HEK293 (cell line): ENCODE results near the gene MTHFD1L.

ENCODE experiments used
- CTCF ChIA-PET: fragments of 350-600 bp; formaldehyde crosslinking; extraction: SDS; loops from one replicate; lab custom pipeline; 2021; ENCODE audit warnings: antibody characterized with exemption; lab: Yijun Ruan, JAX
- POLR2A ChIA-PET: fragments of 300-600 bp; formaldehyde crosslinking; extraction: SDS; loops from one replicate; lab custom pipeline; 2020; ENCODE audit warnings: antibody characterized with exemption, inconsistent platforms; lab: Yijun Ruan, JAX
- H3K27ac ChIP-seq: fragments of 200-500 bp; sonication (Bioruptor generic); 2 replicates; pipeline ENCODE4 v1.5.1; 2014; ENCODE audit warnings: low read depth, low read length, control low read depth, inconsistent platforms; ENCODE audit errors: extremely low read depth
- H3K36me3 ChIP-seq, 2 experiments: fragments of 200-500 bp in 1 of 2; sonication (Bioruptor generic) in 1 of 2; 1 replicate in 1 of 2; 2 replicates in 1 of 2; pipeline ENCODE4 v1.5.1; 2014 to 2017; ENCODE audit warnings: inconsistent platforms in 2 of 2, low read length in 2 of 2; ENCODE audit not compliant: control insufficient read depth in 2 of 2, insufficient read depth in 1 of 2
- H3K4me1 ChIP-seq: fragments of 200-500 bp; sonication (Bioruptor generic); 2 replicates; pipeline ENCODE4 v1.5.1; 2014; ENCODE audit warnings: mild to moderate bottlenecking, low read length, inconsistent platforms; ENCODE audit not compliant: control insufficient read depth, insufficient read depth
- H3K4me3 ChIP-seq: 2 replicates; pipeline ENCODE4 v1.5.1; 2011; ENCODE audit warnings: low read depth, mild to moderate bottlenecking, control low read depth, low read length, moderate library complexity
- H3K9me3 ChIP-seq: fragments of 200-500 bp; sonication (Bioruptor generic); 2 replicates; pipeline ENCODE4 v1.5.1; 2014; ENCODE audit warnings: low read depth, low read length, inconsistent platforms; ENCODE audit not compliant: control insufficient read depth, insufficient read depth
- FEZF1 ChIP-seq: fragments of 450-650 bp; formaldehyde crosslinking; IDR thresholded peaks from 2 replicates; pipeline ENCODE4 v1.5.1; 2016; ENCODE audit warnings: missing biosample characterization, missing genetic modification characterization
- GLIS1 ChIP-seq: fragments of 450-650 bp; formaldehyde crosslinking; IDR thresholded peaks from 2 replicates; pipeline ENCODE4 v1.5.1; 2016; ENCODE audit warnings: missing biosample characterization, missing genetic modification characterization
- KLF9 ChIP-seq: fragments of 450-650 bp; formaldehyde crosslinking; IDR thresholded peaks from 2 replicates; pipeline ENCODE4 v1.5.1; 2016; ENCODE audit warnings: missing biosample characterization, missing genetic modification characterization, low read depth
- YY1 ChIP-seq: fragments of 450-650 bp; formaldehyde crosslinking; IDR thresholded peaks from 2 replicates; pipeline ENCODE4 v1.5.1; 2018; ENCODE audit warnings: missing biosample characterization, missing genetic modification characterization
- ZBTB1 ChIP-seq: fragments of 450-650 bp; formaldehyde crosslinking; IDR thresholded peaks from 2 replicates; pipeline ENCODE4 v1.5.1; 2016; ENCODE audit warnings: missing biosample characterization, missing genetic modification characterization
- ZBTB11 ChIP-seq: fragments of 450-650 bp; formaldehyde crosslinking; conservative IDR thresholded peaks from 2 replicates; pipeline ENCODE4 v1.5.1; 2016; ENCODE audit warnings: low read depth, missing biosample characterization, missing genetic modification characterization
- ZFP69B ChIP-seq: fragments of 450-650 bp; formaldehyde crosslinking; IDR thresholded peaks from 2 replicates; pipeline ENCODE4 v1.5.1; 2016; ENCODE audit warnings: missing biosample characterization, missing genetic modification characterization
- ZNF112 ChIP-seq: fragments of 450-650 bp; formaldehyde crosslinking; IDR thresholded peaks from 2 replicates; pipeline ENCODE4 v1.5.0; 2017; ENCODE audit warnings: missing biosample characterization, missing genetic modification characterization
- ZNF2 ChIP-seq: fragments of 450-650 bp; formaldehyde crosslinking; IDR thresholded peaks from 2 replicates; pipeline ENCODE4 v1.5.1; 2016; ENCODE audit warnings: missing biosample characterization, missing genetic modification characterization
- ZNF311 ChIP-seq: fragments of 450-650 bp; formaldehyde crosslinking; IDR thresholded peaks from 2 replicates; pipeline ENCODE4 v1.5.1; 2017; ENCODE audit warnings: missing biosample characterization, missing genetic modification characterization, borderline replicate concordance
- ZNF626 ChIP-seq: fragments of 450-650 bp; sonication (Bioruptor Pico); formaldehyde crosslinking; IDR thresholded peaks from 2 replicates; pipeline ENCODE4 v1.5.1; 2018; ENCODE audit warnings: missing biosample characterization, missing genetic modification characterization, inconsistent platforms
- ZNF629 ChIP-seq: fragments of 450-650 bp; formaldehyde crosslinking; IDR thresholded peaks from 2 replicates; pipeline ENCODE4 v1.5.1; 2017; ENCODE audit warnings: missing biosample characterization, missing genetic modification characterization
- ZNF747 ChIP-seq: fragments of 450-650 bp; formaldehyde crosslinking; IDR thresholded peaks from 2 replicates; pipeline ENCODE4 v1.5.1; 2016; ENCODE audit warnings: missing biosample characterization, missing genetic modification characterization
- ZNF843 ChIP-seq: fragments of 450-650 bp; formaldehyde crosslinking; IDR thresholded peaks from 2 replicates; pipeline ENCODE4 v1.5.1; 2016; ENCODE audit warnings: missing biosample characterization, missing genetic modification characterization
- ZSCAN16 ChIP-seq: fragments of 450-650 bp; formaldehyde crosslinking; IDR thresholded peaks from 2 replicates; pipeline ENCODE4 v1.5.1; 2016; ENCODE audit warnings: missing biosample characterization, missing genetic modification characterization
- ZXDB ChIP-seq: fragments of 450-650 bp; formaldehyde crosslinking; IDR thresholded peaks from 2 replicates; pipeline ENCODE4 v1.5.1; 2016; ENCODE audit warnings: missing biosample characterization, missing genetic modification characterization
- TF ChIP-seq, protein P1 (sequence below): fragments of 450-650 bp; formaldehyde crosslinking; IDR thresholded peaks from 2 replicates; pipeline ENCODE4 v1.5.1; 2016; ENCODE audit warnings: missing biosample characterization, missing genetic modification characterization
- TF ChIP-seq, protein P2 (sequence below): fragments of 450-650 bp; formaldehyde crosslinking; IDR thresholded peaks from 2 replicates; pipeline ENCODE4 v1.5.1; 2016; ENCODE audit warnings: missing biosample characterization, missing genetic modification characterization
- TF ChIP-seq, protein P3 (sequence below): fragments of 450-650 bp; formaldehyde crosslinking; IDR thresholded peaks from 2 replicates; pipeline ENCODE4 v1.5.1; 2016; ENCODE audit warnings: missing biosample characterization, missing genetic modification characterization

MTHFD1L gene

GRCh38 chr6:151101161-151101815, 235.8 kb downstream of the MTHFD1L start:
- ChIA-PET POLR2A (no interaction called here), CTCF (interaction anchor here (1.0 kb wide), 1 partner anchor 87 kb away, joined by 5 read pairs; no protein-coding TSS in a partner anchor)
- no peaks in the 10 kb centered on the region for H3K9me3 ChIP-seq
- H3K27ac ChIP-seq, result no peak overlapping the region
- no peaks in the 10 kb centered on the region for H3K4me1 ChIP-seq
- no peaks in the 10 kb centered on the region; a peak in 1 of 3 replicates for H3K36me3 ChIP-seq
- TF ChIP-seq FEZF1 (no peak), KLF9 (tag by site-specific recombination) (no peak), ZSCAN16 (tag by site-specific recombination) (no peak), ZNF747 (tag by site-specific recombination) (no peak), ZNF843 (tag by site-specific recombination) (no peak), ZNF112 (tag by site-specific recombination) (no peak), ZFP69B (tag by site-specific recombination) (no peak), GLIS1 (tag by site-specific recombination) (no peak), ZNF626 (tag by site-specific recombination) (no peak), YY1 (no peak), ZNF629 (tag by site-specific recombination) (no peak), ZXDB (no peak), ZNF2 (no peak), ZBTB11 (tag by site-specific recombination) (no peak), ZBTB1 (tag by site-specific recombination) (no peak), ZNF311 (tag by site-specific recombination) (no peak)
- TF ChIP-seq, protein P1, sequence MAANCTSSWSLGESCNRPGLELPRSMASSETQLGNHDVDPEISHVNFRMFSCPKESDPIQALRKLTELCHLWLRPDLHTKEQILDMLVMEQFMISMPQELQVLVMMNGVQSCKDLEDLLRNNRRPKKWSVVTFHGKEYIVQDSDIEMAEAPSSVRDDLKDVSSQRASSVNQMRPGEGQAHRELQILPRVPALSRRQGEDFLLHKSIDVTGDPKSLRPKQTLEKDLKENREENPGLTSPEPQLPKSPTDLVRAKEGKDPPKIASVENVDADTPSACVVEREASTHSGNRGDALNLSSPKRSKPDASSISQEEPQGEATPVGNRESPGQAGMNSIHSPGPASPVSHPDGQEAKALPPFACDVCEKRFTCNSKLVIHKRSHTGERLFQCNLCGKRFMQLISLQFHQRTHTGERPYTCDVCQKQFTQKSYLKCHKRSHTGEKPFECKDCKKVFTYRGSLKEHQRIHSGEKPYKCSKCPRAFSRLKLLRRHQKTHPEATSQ, result no peak
- TF ChIP-seq, protein P2, sequence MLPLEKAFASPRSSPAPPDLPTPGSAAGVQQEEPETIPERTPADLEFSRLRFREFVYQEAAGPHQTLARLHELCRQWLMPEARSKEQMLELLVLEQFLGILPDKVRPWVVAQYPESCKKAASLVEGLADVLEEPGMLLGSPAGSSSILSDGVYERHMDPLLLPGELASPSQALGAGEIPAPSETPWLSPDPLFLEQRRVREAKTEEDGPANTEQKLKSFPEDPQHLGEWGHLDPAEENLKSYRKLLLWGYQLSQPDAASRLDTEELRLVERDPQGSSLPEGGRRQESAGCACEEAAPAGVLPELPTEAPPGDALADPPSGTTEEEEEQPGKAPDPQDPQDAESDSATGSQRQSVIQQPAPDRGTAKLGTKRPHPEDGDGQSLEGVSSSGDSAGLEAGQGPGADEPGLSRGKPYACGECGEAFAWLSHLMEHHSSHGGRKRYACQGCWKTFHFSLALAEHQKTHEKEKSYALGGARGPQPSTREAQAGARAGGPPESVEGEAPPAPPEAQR (tag by site-specific recombination), result no peak
- TF ChIP-seq, protein P3, sequence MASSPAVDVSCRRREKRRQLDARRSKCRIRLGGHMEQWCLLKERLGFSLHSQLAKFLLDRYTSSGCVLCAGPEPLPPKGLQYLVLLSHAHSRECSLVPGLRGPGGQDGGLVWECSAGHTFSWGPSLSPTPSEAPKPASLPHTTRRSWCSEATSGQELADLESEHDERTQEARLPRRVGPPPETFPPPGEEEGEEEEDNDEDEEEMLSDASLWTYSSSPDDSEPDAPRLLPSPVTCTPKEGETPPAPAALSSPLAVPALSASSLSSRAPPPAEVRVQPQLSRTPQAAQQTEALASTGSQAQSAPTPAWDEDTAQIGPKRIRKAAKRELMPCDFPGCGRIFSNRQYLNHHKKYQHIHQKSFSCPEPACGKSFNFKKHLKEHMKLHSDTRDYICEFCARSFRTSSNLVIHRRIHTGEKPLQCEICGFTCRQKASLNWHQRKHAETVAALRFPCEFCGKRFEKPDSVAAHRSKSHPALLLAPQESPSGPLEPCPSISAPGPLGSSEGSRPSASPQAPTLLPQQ, result no peak
- H3K4me3 ChIP-seq, result no peak overlapping the region
